ENCODE results near the gene ANKRD11.

Gene ANKRD11

DNA sequence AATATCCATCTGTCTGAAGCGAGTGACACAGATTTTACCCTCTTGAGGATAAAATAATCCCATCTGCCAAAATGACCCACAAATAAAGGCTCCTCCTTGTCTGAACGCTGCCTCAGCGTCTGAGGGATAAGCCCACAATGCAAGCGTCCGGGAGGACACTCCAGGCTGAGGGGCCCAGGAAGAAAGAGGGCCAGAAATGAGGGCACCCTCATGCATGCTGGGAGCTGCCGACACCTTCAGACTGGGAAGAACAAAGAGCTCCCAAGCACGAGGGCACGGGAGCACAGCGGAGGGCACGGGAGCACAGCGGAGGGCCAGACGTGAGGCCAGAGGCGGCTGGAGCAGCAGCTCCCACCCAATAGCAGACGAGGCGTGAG lies 145.9 kb downstream of the ANKRD11 start:
- TF ChIP-seq, protein P1, sequence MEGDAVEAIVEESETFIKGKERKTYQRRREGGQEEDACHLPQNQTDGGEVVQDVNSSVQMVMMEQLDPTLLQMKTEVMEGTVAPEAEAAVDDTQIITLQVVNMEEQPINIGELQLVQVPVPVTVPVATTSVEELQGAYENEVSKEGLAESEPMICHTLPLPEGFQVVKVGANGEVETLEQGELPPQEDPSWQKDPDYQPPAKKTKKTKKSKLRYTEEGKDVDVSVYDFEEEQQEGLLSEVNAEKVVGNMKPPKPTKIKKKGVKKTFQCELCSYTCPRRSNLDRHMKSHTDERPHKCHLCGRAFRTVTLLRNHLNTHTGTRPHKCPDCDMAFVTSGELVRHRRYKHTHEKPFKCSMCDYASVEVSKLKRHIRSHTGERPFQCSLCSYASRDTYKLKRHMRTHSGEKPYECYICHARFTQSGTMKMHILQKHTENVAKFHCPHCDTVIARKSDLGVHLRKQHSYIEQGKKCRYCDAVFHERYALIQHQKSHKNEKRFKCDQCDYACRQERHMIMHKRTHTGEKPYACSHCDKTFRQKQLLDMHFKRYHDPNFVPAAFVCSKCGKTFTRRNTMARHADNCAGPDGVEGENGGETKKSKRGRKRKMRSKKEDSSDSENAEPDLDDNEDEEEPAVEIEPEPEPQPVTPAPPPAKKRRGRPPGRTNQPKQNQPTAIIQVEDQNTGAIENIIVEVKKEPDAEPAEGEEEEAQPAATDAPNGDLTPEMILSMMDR (IDR thresholded peaks at IDR 0.05; ENCODE audit: low read depth, low read length) = no peak
- H3K4me3 ChIP-seq (replicated peaks in 1 of 2; ENCODE audit: low read depth in 2 of 2, low read length in 2 of 2) = no peak overlapping the region
- no peak for DNase-seq (ENCODE audit: low read depth in 2 of 2)

GRCh38 chr16:89343501-89344457 lies 146.6 kb downstream of the ANKRD11 start:
- no peak overlapping the region for H3K4me3 ChIP-seq (replicated peaks in 1 of 2; ENCODE audit: low read depth in 2 of 2, low read length in 2 of 2)
- no peak for DNase-seq (ENCODE audit: low read depth in 2 of 2)
- TF ChIP-seq, protein P1 (IDR thresholded peaks at IDR 0.05; ENCODE audit: low read depth, low read length) = no peak

DNA sequence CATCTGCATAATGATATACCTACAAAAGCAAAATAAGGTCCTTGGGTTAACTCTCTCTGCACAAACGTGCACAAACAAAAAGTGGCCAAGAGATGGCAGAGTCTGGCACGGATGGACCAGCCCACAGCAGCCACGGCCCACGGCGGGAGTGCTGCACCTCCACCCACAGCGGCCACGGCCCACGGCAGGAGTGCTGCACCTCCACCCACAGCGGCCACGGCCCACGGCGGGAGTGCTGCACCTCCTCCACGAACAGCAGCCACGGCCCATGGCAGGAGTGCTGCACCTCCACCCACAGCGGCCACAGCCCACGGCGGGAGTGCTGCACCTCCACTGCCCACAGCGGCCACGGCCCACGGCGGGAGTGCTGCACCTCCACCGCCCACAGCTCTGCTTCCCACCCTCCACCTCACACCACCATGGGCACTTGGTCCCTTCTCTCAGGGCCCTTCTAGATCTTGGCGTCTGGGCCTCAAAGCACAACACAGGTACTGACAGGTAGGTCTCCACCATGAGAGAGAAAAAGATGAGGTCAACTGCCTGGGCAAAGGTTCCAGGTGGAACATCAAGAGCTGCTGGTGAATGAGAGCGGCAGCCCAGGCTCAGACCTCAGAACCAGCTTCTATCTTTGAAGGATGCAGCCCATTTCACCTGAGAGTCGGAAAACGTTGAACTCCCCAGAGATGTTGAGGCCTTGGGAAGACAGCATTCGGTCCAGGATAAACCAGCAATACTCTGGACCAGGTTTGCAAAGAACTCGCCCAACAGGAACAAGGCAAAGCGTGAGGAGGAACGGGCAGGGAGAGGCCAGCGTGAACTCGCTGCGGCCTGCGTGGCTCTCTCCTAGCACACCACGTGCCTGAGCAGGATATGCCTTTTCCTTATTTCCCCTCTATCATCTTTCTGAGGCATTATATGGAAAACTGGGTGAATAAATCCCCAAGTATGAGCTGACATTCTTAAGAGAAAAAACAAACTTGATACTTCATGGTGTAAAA lies 148.4 kb downstream of the ANKRD11 start:
- DNase-seq (ENCODE audit: low read depth in 2 of 2) = no peak
- H3K4me3 ChIP-seq (replicated peaks in 1 of 2; ENCODE audit: low read depth in 2 of 2, low read length in 2 of 2) = no peak overlapping the region
- TF ChIP-seq, protein P1 (IDR thresholded peaks at IDR 0.05; ENCODE audit: low read depth, low read length) = no peak

- H3K4me3 ChIP-seq (replicated peaks in 1 of 2; ENCODE audit: low read depth in 2 of 2, low read length in 2 of 2) = no peak overlapping the region
- TF ChIP-seq, protein P1 (IDR thresholded peaks at IDR 0.05; ENCODE audit: low read depth, low read length) = no peak
- DNase-seq (ENCODE audit: low read depth in 2 of 2) = no peak
These were observed 149.1 kb downstream of the ANKRD11 start for GRCh38 chr16:89341279-89341678.

DNA sequence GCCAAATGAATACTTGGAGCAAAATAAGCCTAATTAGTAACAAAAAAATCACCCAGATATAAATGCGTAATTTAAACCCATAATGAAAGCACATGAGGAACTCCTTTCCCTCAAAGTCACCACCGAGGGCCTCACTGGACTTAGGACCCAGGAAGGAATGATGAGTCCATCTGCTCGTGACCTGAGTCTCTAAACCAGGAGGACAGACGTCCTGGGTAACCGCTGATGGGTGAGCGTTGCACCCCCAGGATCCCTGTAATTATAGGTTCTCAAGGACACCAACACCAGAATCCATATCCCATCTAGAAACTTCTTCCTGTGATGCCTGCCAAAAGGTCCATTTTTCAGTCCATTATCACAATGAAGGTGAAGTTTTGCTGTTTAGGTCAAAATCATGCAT lies 151.5 kb downstream of the ANKRD11 start:
- no peak overlapping the region for H3K4me3 ChIP-seq (replicated peaks in 1 of 2; ENCODE audit: low read depth in 2 of 2, low read length in 2 of 2)
- TF ChIP-seq, protein P1 (IDR thresholded peaks at IDR 0.05; ENCODE audit: low read depth, low read length) = no peak
- DNase-seq (ENCODE audit: low read depth in 2 of 2) = no peak

DNA sequence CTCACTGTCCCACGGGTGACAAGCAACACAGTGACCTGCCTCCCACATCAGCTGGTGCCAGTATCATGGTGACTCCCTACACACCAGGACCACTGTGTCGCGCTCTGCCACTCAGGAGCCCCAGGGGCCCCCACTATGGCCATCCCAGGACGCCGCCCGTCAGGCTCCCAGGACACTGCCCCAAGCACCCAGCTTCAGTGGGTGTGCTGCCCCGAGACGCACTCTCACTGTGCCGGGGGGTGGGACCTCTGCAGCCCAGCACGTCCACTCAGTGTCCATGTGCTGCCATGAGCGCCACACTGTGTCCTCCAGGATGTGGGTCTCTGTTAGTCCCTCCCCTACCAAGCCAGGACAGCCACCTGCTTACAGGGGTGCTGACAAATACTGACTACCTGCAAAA lies 152.4 kb downstream of the ANKRD11 start:
- TF ChIP-seq, protein P1 (IDR thresholded peaks at IDR 0.05; ENCODE audit: low read depth, low read length) = no peak
- no peak overlapping the region for H3K4me3 ChIP-seq (replicated peaks in 1 of 2; ENCODE audit: low read depth in 2 of 2, low read length in 2 of 2)

More for the DNA sequence above, 152.4 kb downstream of the ANKRD11 start:
- no peak for DNase-seq (ENCODE audit: low read depth in 2 of 2)

All from cardiac fibroblast (primary cell).